ENCODE data around the gene PLSCR2.

DNA sequence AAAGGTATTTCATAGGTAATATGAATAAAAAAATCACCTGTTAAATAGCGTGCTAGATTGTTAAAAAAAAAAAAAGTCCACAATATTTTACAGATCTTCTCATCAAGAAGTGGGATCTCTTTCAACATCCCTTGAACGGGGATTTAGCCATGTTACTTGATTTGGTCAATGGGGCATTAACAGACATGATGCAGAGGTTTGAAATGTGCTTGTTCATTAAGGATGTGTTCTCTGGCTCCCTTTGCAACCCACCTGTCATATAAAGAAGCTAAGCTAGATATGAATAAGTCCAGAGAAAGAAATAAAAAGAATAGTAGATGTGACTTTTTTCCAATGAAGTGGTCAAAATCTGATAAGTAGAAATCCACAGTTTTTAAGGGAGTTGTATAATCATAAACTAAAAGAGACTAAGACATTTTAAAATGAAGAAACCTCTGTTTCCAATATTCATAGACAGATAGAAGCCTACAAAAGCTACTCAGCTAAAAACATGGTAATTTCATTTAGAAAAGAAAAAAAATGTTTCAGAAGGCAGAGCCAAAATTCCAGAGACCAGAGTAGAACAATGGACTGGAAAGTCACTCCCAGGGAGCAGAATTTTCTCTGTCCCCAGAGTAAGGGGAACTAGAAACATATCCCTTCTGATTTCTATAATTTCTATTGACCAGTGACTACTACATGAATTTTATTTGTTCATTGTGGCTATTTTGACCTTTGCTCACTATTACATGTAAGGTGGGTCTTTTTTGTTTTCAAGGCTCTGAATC, 79.2 kb downstream of the PLSCR2 start:
- TF ChIP-seq POLR2AphosphoS5 (IDR thresholded peaks at IDR 0.05; ENCODE audit: low read depth, low read length) = no peak
- TF ChIP-seq, protein P1, sequence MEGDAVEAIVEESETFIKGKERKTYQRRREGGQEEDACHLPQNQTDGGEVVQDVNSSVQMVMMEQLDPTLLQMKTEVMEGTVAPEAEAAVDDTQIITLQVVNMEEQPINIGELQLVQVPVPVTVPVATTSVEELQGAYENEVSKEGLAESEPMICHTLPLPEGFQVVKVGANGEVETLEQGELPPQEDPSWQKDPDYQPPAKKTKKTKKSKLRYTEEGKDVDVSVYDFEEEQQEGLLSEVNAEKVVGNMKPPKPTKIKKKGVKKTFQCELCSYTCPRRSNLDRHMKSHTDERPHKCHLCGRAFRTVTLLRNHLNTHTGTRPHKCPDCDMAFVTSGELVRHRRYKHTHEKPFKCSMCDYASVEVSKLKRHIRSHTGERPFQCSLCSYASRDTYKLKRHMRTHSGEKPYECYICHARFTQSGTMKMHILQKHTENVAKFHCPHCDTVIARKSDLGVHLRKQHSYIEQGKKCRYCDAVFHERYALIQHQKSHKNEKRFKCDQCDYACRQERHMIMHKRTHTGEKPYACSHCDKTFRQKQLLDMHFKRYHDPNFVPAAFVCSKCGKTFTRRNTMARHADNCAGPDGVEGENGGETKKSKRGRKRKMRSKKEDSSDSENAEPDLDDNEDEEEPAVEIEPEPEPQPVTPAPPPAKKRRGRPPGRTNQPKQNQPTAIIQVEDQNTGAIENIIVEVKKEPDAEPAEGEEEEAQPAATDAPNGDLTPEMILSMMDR (IDR thresholded peaks at IDR 0.05) = no peak
- TF ChIP-seq, protein P2, sequence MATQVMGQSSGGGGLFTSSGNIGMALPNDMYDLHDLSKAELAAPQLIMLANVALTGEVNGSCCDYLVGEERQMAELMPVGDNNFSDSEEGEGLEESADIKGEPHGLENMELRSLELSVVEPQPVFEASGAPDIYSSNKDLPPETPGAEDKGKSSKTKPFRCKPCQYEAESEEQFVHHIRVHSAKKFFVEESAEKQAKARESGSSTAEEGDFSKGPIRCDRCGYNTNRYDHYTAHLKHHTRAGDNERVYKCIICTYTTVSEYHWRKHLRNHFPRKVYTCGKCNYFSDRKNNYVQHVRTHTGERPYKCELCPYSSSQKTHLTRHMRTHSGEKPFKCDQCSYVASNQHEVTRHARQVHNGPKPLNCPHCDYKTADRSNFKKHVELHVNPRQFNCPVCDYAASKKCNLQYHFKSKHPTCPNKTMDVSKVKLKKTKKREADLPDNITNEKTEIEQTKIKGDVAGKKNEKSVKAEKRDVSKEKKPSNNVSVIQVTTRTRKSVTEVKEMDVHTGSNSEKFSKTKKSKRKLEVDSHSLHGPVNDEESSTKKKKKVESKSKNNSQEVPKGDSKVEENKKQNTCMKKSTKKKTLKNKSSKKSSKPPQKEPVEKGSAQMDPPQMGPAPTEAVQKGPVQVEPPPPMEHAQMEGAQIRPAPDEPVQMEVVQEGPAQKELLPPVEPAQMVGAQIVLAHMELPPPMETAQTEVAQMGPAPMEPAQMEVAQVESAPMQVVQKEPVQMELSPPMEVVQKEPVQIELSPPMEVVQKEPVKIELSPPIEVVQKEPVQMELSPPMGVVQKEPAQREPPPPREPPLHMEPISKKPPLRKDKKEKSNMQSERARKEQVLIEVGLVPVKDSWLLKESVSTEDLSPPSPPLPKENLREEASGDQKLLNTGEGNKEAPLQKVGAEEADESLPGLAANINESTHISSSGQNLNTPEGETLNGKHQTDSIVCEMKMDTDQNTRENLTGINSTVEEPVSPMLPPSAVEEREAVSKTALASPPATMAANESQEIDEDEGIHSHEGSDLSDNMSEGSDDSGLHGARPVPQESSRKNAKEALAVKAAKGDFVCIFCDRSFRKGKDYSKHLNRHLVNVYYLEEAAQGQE (IDR thresholded peaks at IDR 0.05; ENCODE audit: insufficient read depth in 1 of 2, low read depth in 2 of 2, low read length in 1 of 2) = no peak
- TF ChIP-seq TCF7L2 (IDR thresholded peaks at IDR 0.05; ENCODE audit: low read depth, low read length) = no peak
